Trophoblast cell (in vitro differentiated cells and primary cell): ENCODE data around the gene VAPB.

Experiments
- DNase-seq, 2 donors: peaks; one replicate each; pipeline ENCODE4 v3.0.0-alpha.2; 2016
- H2AFZ ChIP-seq: 2 replicates; pipeline ENCODE4 v1.6.1; 2013; ENCODE audit warnings: low read length, moderate library complexity, mild to moderate bottlenecking; ENCODE audit not compliant: insufficient read depth, poor library complexity
- H2AK5ac ChIP-seq: 2 replicates; pipeline ENCODE4 v1.6.1; 2013; ENCODE audit warnings: mild to moderate bottlenecking, low read length
- H2BK120ac ChIP-seq: 2 replicates; pipeline ENCODE4 v1.6.1; 2013; ENCODE audit warnings: low read length, mild to moderate bottlenecking, moderate library complexity; ENCODE audit not compliant: insufficient read depth, poor library complexity
- H2BK12ac ChIP-seq: 2 replicates; pipeline ENCODE4 v1.6.1; 2013; ENCODE audit warnings: mild to moderate bottlenecking, low read length, moderate library complexity
- H2BK5ac ChIP-seq: 2 replicates; pipeline ENCODE4 v1.6.1; 2013; ENCODE audit warnings: low read length, low read depth, moderate library complexity, mild to moderate bottlenecking; ENCODE audit not compliant: poor library complexity
- H3K14ac ChIP-seq: 2 replicates; pipeline ENCODE4 v1.6.1; 2013; ENCODE audit warnings: mild to moderate bottlenecking, low read length
- H3K18ac ChIP-seq: 2 replicates; pipeline ENCODE4 v1.6.1; 2013; ENCODE audit warnings: mild to moderate bottlenecking, low read length
- H3K23ac ChIP-seq: 2 replicates; pipeline ENCODE4 v1.6.1; 2013; ENCODE audit warnings: low read length
- H3K27ac ChIP-seq: 2 replicates; pipeline ENCODE4 v1.5.1; 2013; ENCODE audit warnings: low read depth, mild to moderate bottlenecking, inconsistent platforms, low read length, moderate library complexity
- H3K27me3 ChIP-seq: 2 replicates; pipeline ENCODE4 v1.6.1; 2013; ENCODE audit warnings: inconsistent platforms, mild to moderate bottlenecking, low read length, moderate library complexity; ENCODE audit not compliant: insufficient read depth
- H3K36me3 ChIP-seq, 2 experiments: 1 replicate in 1 of 2; 2 replicates in 1 of 2; pipeline ENCODE4 v1.6.1; 2013; ENCODE audit warnings: low read length in 2 of 2, mild to moderate bottlenecking in 2 of 2, moderate library complexity in 1 of 2; ENCODE audit not compliant: insufficient read depth in 2 of 2, control insufficient read depth in 1 of 2
- H3K4ac ChIP-seq: 2 replicates; pipeline ENCODE4 v1.6.1; 2013; ENCODE audit warnings: low read depth, mild to moderate bottlenecking, low read length, moderate library complexity
- H3K4me1 ChIP-seq, 2 experiments: 1 replicate in 1 of 2; 2 replicates in 1 of 2; pipeline ENCODE4 v1.6.1; 2013; ENCODE audit warnings: low read length in 2 of 2, mild to moderate bottlenecking in 2 of 2, moderate library complexity in 1 of 2; ENCODE audit not compliant: insufficient read depth in 2 of 2, control insufficient read depth in 1 of 2
- H3K4me2 ChIP-seq: 2 replicates; pipeline ENCODE4 v1.6.1; 2013; ENCODE audit warnings: inconsistent platforms, mild to moderate bottlenecking, low read length, moderate library complexity
- H3K4me3 ChIP-seq: 2 replicates; pipeline ENCODE4 v1.5.1; 2013; ENCODE audit warnings: mild to moderate bottlenecking, low read depth, low read length, inconsistent platforms
- H3K79me1 ChIP-seq: one replicate; pipeline ENCODE4 v1.6.1; 2013; ENCODE audit warnings: low read length
- H3K79me2 ChIP-seq: 2 replicates; pipeline ENCODE4 v1.6.1; 2013; ENCODE audit warnings: low read length, mild to moderate bottlenecking; ENCODE audit not compliant: control insufficient read depth, insufficient read depth, poor library complexity
- H3K9ac ChIP-seq: 2 replicates; pipeline ENCODE4 v1.6.1; 2013; ENCODE audit warnings: mild to moderate bottlenecking, low read length
- H3K9me3 ChIP-seq: 2 replicates; pipeline ENCODE4 v1.6.1; 2013; ENCODE audit warnings: low read depth, mild to moderate bottlenecking, control low read depth, inconsistent platforms, low read length; ENCODE audit not compliant: insufficient read depth
- H4K12ac ChIP-seq: 2 replicates; pipeline ENCODE4 v1.6.1; 2013; ENCODE audit warnings: low read depth, mild to moderate bottlenecking, low read length, moderate library complexity
- H4K8ac ChIP-seq: 2 replicates; pipeline ENCODE4 v1.6.1; 2013; ENCODE audit warnings: low read depth, mild to moderate bottlenecking, low read length, moderate library complexity
- H4K91ac ChIP-seq: one replicate; pipeline ENCODE4 v1.6.1; 2013; ENCODE audit warnings: low read depth, mild to moderate bottlenecking, low read length, moderate library complexity
- WGBS: extraction: QIAGEN DNeasy Blood & Tissue Kit; methylation state at CpG from one replicate; pipeline ENCODE4 v1.1.7; 2013; ENCODE audit warnings: missing lambda C conversion rate; ENCODE audit not compliant: insufficient read length, insufficient coverage; ENCODE audit errors: extremely low coverage; 5-methylcytosine and 5-hydroxymethylcytosine counted together

The VAPB gene

DNA sequence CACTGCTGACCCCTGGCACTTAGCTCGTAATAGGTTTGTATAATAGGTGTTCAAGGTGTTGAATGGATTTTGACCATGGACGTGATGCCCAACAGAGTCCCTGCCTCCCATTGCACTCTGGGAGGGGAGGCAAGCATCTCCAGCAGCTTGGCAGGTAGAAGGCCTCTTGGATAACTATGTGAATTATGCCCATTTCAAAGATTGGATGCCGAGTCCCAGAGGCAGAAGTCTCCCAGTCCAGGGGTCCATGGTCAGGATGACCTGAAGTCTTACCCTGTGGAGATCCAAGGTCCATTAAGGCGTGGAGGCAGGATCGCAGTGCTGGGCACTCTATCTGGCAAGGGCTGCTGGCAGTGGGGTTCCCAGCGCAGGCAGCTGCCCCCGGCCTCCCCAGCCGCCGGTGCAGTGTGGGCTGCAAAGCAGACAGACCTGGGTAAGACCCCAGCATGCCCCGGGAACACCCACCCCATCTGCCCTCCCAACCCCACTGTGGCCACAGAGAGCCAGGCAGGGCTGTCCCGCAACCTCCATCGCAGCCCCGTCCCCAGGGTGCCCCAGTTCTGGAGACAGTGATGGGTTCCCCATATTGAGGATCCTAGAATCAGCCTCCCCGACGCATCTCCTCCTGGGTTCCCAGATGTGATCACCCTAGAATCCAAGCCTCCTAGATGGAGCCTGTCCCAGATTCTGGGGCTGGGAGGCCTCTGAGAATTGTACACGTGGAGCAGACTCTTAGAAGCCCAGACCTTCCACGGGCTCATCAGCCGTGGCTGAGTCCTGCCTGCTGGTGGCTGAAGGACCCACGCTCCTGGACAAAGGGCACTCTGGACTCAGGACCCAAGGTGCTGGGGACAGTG, 81.5 kb downstream of the VAPB start:
- H3K18ac ChIP-seq, result no peak overlapping the region

GRCh38 chr20:58471193-58472164, 82.5 kb downstream of the VAPB start:
- Histone ChIP-seq H3K4me3 (no peak overlapping the region), H3K18ac (no peak overlapping the region), H3K9ac (no peak overlapping the region), H3K23ac (no peak overlapping the region), H3K27me3 (no peaks in the 10 kb centered on the region), H3K27ac (no peak overlapping the region), H4K12ac (no peak overlapping the region), H3K4me1 (peaks cover 0 to 3% of the 10 kb centered on the region in 2 experiments), H3K9me3 (no peaks in the 10 kb centered on the region), H3K36me3 (no peaks in the 10 kb centered on the region), H4K8ac (no peak overlapping the region), H3K4me2 (no peak overlapping the region), H2BK120ac (no peak overlapping the region), H3K79me2 (no peaks in the 10 kb centered on the region), H3K79me1 (no peaks in the 10 kb centered on the region), H4K91ac (no peak overlapping the region), H3K14ac (no peak overlapping the region), H2AFZ (no peak overlapping the region), H2BK5ac (no peak overlapping the region), H2AK5ac (no peak overlapping the region), H2BK12ac (no peak overlapping the region), H3K4ac (no peak overlapping the region)
- no peak for DNase-seq
- WGBS, result no CpG with 5 or more reads among the region's 26 CpGs

More for the DNA sequence above, 81.5 kb downstream of the VAPB start:
- Histone ChIP-seq H3K27ac (no peak overlapping the region), H2BK120ac (no peak overlapping the region), H4K12ac (no peak overlapping the region), H3K79me1 (no peaks in the 10 kb centered on the region), H3K4me3 (no peak overlapping the region), H3K9ac (no peak overlapping the region), H3K9me3 (no peaks in the 10 kb centered on the region), H3K23ac (no peak overlapping the region), H3K14ac (no peak overlapping the region), H3K4me1 (peaks cover 0 to 3% of the 10 kb centered on the region in 2 experiments), H3K27me3 (no peaks in the 10 kb centered on the region), H3K79me2 (no peaks in the 10 kb centered on the region), H2BK5ac (no peak overlapping the region), H4K91ac (no peak overlapping the region), H3K4ac (no peak overlapping the region), H2AK5ac (no peak overlapping the region), H2AFZ (no peak overlapping the region), H3K4me2 (no peak overlapping the region), H4K8ac (no peak overlapping the region), H2BK12ac (no peak overlapping the region), H3K36me3 (no peaks in the 10 kb centered on the region)
- no peak for DNase-seq
- WGBS, result no CpG with 5 or more reads among the region's 19 CpGs

GRCh38 chr20:58472273-58473018, 83.4 kb downstream of the VAPB start:
- no CpG with 5 or more reads among the region's 20 CpGs for WGBS
- H4K91ac ChIP-seq, result no peak overlapping the region
- H3K23ac ChIP-seq, result no peak overlapping the region

More at GRCh38 chr20:58472273-58473018, 83.4 kb downstream of the VAPB start:
- no peaks in the 10 kb centered on the region for H3K9me3 ChIP-seq
- H3K4me3 ChIP-seq, result no peak overlapping the region
- no peaks in the 10 kb centered on the region for H3K79me2 ChIP-seq
- no peaks in the 10 kb centered on the region for H3K27me3 ChIP-seq
- H2AFZ ChIP-seq, result no peak overlapping the region
- H3K4me1 ChIP-seq, result peaks cover 0 to 3% of the 10 kb centered on the region in 2 experiments
- no peak overlapping the region for H2AK5ac ChIP-seq
- H2BK5ac ChIP-seq, result no peak overlapping the region
- no peak overlapping the region for H3K18ac ChIP-seq
- H3K27ac ChIP-seq, result no peak overlapping the region
- no peak overlapping the region for H2BK12ac ChIP-seq
- no peaks in the 10 kb centered on the region for H3K36me3 ChIP-seq
- no peaks in the 10 kb centered on the region for H3K79me1 ChIP-seq
- H4K8ac ChIP-seq, result no peak overlapping the region
- no peak for DNase-seq
- no peak overlapping the region for H3K14ac ChIP-seq
- no peak overlapping the region for H4K12ac ChIP-seq
- no peak overlapping the region for H3K4ac ChIP-seq
- H3K4me2 ChIP-seq, result no peak overlapping the region
- no peak overlapping the region for H3K9ac ChIP-seq
- H2BK120ac ChIP-seq, result no peak overlapping the region
